H9 (cell line): Measurements from ENCODE around the gene PPP1R27. TPM values are rescaled to one million over a fixed set of nuclear protein-coding genes. Genes with fewer than 3 reads are reported as not detected.

Experiments
- DNase-seq: peaks from one replicate; pipeline ENCODE4 v3.0.0-alpha.2; 2017
- H2AFZ ChIP-seq: one replicate; pipeline ENCODE4 v1.6.1; 2013; ENCODE audit warnings: mild to moderate bottlenecking, low read length, control low read depth, moderate library complexity
- H2AK5ac ChIP-seq: 2 replicates; pipeline ENCODE4 v1.6.1; 2013; ENCODE audit warnings: low read length, control low read depth, mixed read lengths; ENCODE audit not compliant: insufficient read length
- H2BK120ac ChIP-seq: one replicate; pipeline ENCODE4 v1.6.1; 2013; ENCODE audit warnings: low read depth, mild to moderate bottlenecking, low read length, control low read depth, inconsistent platforms; ENCODE audit not compliant: poor library complexity, severe bottlenecking
- H2BK12ac ChIP-seq: 2 replicates; pipeline ENCODE4 v1.6.1; 2013; ENCODE audit warnings: low read length, control low read depth, mixed read lengths, low read depth; ENCODE audit not compliant: insufficient read length
- H2BK15ac ChIP-seq: 2 replicates; pipeline ENCODE4 v1.6.1; 2013; ENCODE audit warnings: low read depth, low read length, control low read depth
- H2BK20ac ChIP-seq: one replicate; pipeline ENCODE4 v1.6.1; 2013; ENCODE audit warnings: low read depth, mild to moderate bottlenecking, low read length, control low read depth, inconsistent platforms; ENCODE audit not compliant: poor library complexity, severe bottlenecking
- H2BK5ac ChIP-seq: 2 replicates; pipeline ENCODE4 v1.6.1; 2013; ENCODE audit warnings: low read length, control low read depth, mixed read lengths; ENCODE audit not compliant: insufficient read length
- H3K14ac ChIP-seq: 2 replicates; pipeline ENCODE4 v1.6.1; 2013; ENCODE audit warnings: low read length, control low read depth; ENCODE audit not compliant: insufficient read depth
- H3K18ac ChIP-seq: 2 replicates; pipeline ENCODE4 v1.6.1; 2013; ENCODE audit warnings: low read depth, mild to moderate bottlenecking, mixed read lengths, low read length, control low read depth; ENCODE audit not compliant: insufficient read length
- H3K23ac ChIP-seq: 2 replicates; pipeline ENCODE4 v1.6.1; 2013; ENCODE audit warnings: low read length, control low read depth, mixed read lengths, low read depth; ENCODE audit not compliant: insufficient read length
- H3K23me2 ChIP-seq: 2 replicates; pipeline ENCODE4 v1.6.1; 2013; ENCODE audit warnings: low read depth, mild to moderate bottlenecking, mixed read lengths, low read length, control low read depth; ENCODE audit not compliant: insufficient read length, poor library complexity, severe bottlenecking
- H3K27ac ChIP-seq: 2 replicates; pipeline ENCODE4 v1.5.1; 2013; ENCODE audit warnings: low read length, control low read depth, mixed read lengths, low read depth; ENCODE audit not compliant: insufficient read length
- H3K27me3 ChIP-seq: 2 replicates; pipeline ENCODE4 v1.6.1; 2013; ENCODE audit warnings: low read length, control low read depth, inconsistent platforms; ENCODE audit not compliant: insufficient read depth
- H3K4ac ChIP-seq: 2 replicates; pipeline ENCODE4 v1.6.1; 2013; ENCODE audit warnings: low read depth, mild to moderate bottlenecking, control low read depth, inconsistent platforms, low read length, moderate library complexity
- H3K4me1 ChIP-seq: 2 replicates; pipeline ENCODE4 v1.6.1; 2013; ENCODE audit warnings: low read length, control low read depth, inconsistent platforms; ENCODE audit not compliant: insufficient read depth
- H3K4me2 ChIP-seq: 2 replicates; pipeline ENCODE4 v1.6.1; 2013; ENCODE audit warnings: low read length, control low read depth, mixed read lengths; ENCODE audit not compliant: insufficient read length, insufficient read depth
- H3K56ac ChIP-seq: 2 replicates; pipeline ENCODE4 v1.6.1; 2013; ENCODE audit warnings: low read depth, mild to moderate bottlenecking, mixed read lengths, low read length, control low read depth; ENCODE audit not compliant: insufficient read length
- H3K79me1 ChIP-seq: 2 replicates; pipeline ENCODE4 v1.6.1; 2013; ENCODE audit warnings: low read depth, mild to moderate bottlenecking, moderate library complexity, low read length, control low read depth, inconsistent platforms; ENCODE audit not compliant: insufficient read depth, poor library complexity, severe bottlenecking
- H3K79me2 ChIP-seq: 2 replicates; pipeline ENCODE4 v1.6.1; 2013; ENCODE audit warnings: low read length, control low read depth, inconsistent platforms; ENCODE audit not compliant: insufficient read depth
- H3K9ac ChIP-seq: 2 replicates; pipeline ENCODE4 v1.6.1; 2013; ENCODE audit warnings: low read length, control low read depth, mixed read lengths; ENCODE audit not compliant: insufficient read length; ENCODE audit errors: extremely low read depth
- H3K9me3 ChIP-seq: one replicate; pipeline ENCODE4 v1.6.1; 2013; ENCODE audit warnings: low read depth, low read length, inconsistent platforms; ENCODE audit not compliant: control insufficient read depth
- H3T11ph ChIP-seq: one replicate; pipeline ENCODE4 v1.6.1; 2013; ENCODE audit warnings: mild to moderate bottlenecking, low read length, control low read depth, inconsistent platforms
- H4K20me1 ChIP-seq: one replicate; pipeline ENCODE4 v1.6.1; 2013; ENCODE audit not compliant: control insufficient read depth, insufficient read length, insufficient read depth
- H4K5ac ChIP-seq: 2 replicates; pipeline ENCODE4 v1.6.1; 2013; ENCODE audit warnings: low read depth, mild to moderate bottlenecking, mixed read lengths, low read length, control low read depth; ENCODE audit not compliant: insufficient read length
- H4K8ac ChIP-seq: replicated peaks from 2 replicates; pipeline ENCODE4 v1.6.1; 2013; ENCODE audit warnings: low read length, control low read depth, mixed read lengths, low read depth; ENCODE audit not compliant: insufficient read length
- H4K91ac ChIP-seq: 2 replicates; pipeline ENCODE4 v1.6.1; 2013; ENCODE audit warnings: low read depth, mild to moderate bottlenecking, moderate library complexity, mixed read lengths, low read length, control low read depth; ENCODE audit not compliant: insufficient read length
- H3K27ac Mint-ChIP-seq, 3 experiments: 2 replicates in 2 of 3; 3 replicates in 1 of 3; pipeline ENCODE4 v1.8.0; 2020 to 2021; ENCODE audit warnings: mixed read lengths in 3 of 3, mild to moderate bottlenecking in 1 of 3, moderate library complexity in 1 of 3
- H3K27me3 Mint-ChIP-seq: 2 replicates; pipeline ENCODE4 v1.8.0; 2021; ENCODE audit warnings: low read depth, mild to moderate bottlenecking, moderate library complexity, mixed read lengths
- H3K36me3 Mint-ChIP-seq, 3 experiments: 2 replicates in 2 of 3; 3 replicates in 1 of 3; pipeline ENCODE4 v1.8.0; 2020 to 2021; ENCODE audit warnings: low read depth in 3 of 3, mixed read lengths in 3 of 3; ENCODE audit not compliant: insufficient read depth in 1 of 3
- H3K4me1 Mint-ChIP-seq, 2 experiments: 2 replicates each; pipeline ENCODE4 v1.8.0; 2020; ENCODE audit warnings: mixed read lengths in 2 of 2
- H3K4me3 Mint-ChIP-seq, 2 experiments: 2 replicates in 1 of 2; 3 replicates in 1 of 2; pipeline ENCODE4 v1.8.0; 2020 to 2021; ENCODE audit warnings: mild to moderate bottlenecking in 2 of 2, mixed read lengths in 2 of 2, moderate library complexity in 1 of 2
- H3K9me3 Mint-ChIP-seq, 2 experiments: 2 replicates in 1 of 2; 3 replicates in 1 of 2; pipeline ENCODE4 v1.8.0; 2020; ENCODE audit warnings: mild to moderate bottlenecking in 2 of 2, mixed read lengths in 2 of 2, moderate library complexity in 1 of 2
- WGBS: extraction: QIAGEN DNeasy Blood & Tissue Kit; methylation state at CpG from one replicate; pipeline ENCODE4 v1.1.7; 2013; ENCODE audit warnings: missing lambda C conversion rate, low lambda C conversion rate, mixed read lengths; ENCODE audit not compliant: insufficient read length; ENCODE audit errors: extremely low coverage; 5-methylcytosine and 5-hydroxymethylcytosine counted together
- total RNA-seq: library from RNA; stranded (reverse); gene quantifications from 2 replicates; pipeline ENCODE4 v1.2.1, GENCODE V29; 2021
- TF ChIP-seq, protein P1 (sequence below): fragments of 200-600 bp; sonication (generic); conservative IDR thresholded peaks from 3 replicates; pipeline ENCODE4 v1.8.0; 2021; ENCODE audit warnings: antibody characterized with exemption, mild to moderate bottlenecking

PPP1R27 gene
- total RNA-seq, 1 experiment from 2014 or later: 0.22 TPM

DNA sequence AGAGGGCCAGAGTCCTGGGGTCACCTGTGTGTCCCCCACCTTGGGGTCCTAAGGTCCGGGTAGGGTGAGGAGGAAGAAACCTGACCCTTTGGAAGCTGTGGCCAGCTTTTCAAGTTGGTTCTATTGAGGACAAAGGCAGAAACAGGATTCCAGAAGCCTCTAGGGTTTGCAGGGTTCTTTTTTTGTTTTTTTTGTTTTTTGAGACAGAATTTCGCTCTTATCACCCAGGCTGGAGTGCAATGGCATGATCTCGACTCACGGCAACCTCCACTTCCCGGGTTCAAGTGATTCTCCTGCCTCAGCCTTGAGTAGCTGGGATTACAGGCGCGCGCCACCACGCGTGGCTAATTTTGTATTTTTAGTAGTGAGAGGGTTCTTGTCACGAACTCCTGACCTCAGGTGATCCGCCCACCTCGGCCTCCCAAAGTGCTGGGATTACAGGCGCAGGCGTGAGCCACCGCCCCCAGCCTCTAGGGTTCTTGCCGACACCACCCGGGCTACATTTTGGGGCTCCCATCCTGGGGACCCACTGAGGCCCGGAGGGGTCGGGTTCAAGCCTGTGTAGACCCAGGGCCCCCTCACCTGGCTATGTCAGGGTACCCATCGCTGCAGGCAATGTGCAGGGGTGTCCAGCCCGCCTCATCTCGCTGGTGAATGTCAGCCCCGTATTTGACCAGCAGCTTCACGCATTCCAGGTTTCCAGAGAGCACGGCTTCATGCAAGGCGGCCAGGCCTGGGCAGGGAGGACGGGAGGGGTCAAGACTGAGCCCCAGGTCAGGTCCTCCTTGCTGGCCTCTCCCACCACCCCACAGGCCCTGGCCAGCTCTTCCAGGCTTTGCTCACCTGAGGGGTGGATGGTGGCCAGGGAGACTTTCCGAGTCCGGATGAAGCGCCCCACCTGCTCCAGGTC, 674 bp downstream of the PPP1R27 start:
- H3K9me3 ChIP-seq: no peaks in the 10 kb centered on the region

More for the DNA sequence above, 674 bp downstream of the PPP1R27 start:
- Histone ChIP-seq H2BK12ac (no peak overlapping the region), H3K23me2 (peaks cover 17% of the 10 kb centered on the region), H2AFZ (no peak overlapping the region), H3K4me1 (no peaks in the 10 kb centered on the region; the same call in 1 of the 2 replicates), H3K79me1 (peaks cover 7% of the 10 kb centered on the region), H2BK120ac (no peak overlapping the region), H2BK5ac (no peak overlapping the region), H3K23ac (no peak overlapping the region), H4K8ac (peak overlapping the region; percentile 56), H3K18ac (peak overlapping the region; percentile 96), H3K4me2 (peak overlapping the region; percentile 75), H3K27me3 (no peaks in the 10 kb centered on the region), H3K4ac (peak overlapping the region; percentile 2; the same call in 1 of the 2 replicates), H4K91ac (no peak overlapping the region), H2BK15ac (no peak overlapping the region), H4K5ac (no peak overlapping the region), H3T11ph (no peak overlapping the region), H3K9ac (peak overlapping the region; percentile 98), H3K56ac (no peak overlapping the region), H3K79me2 (peaks cover 5% of the 10 kb centered on the region; the same call in 1 of the 2 replicates), H3K27ac (no peak overlapping the region), H4K20me1 (no peaks in the 10 kb centered on the region), H2BK20ac (no peak overlapping the region), H2AK5ac (no peak overlapping the region), H3K14ac (peak overlapping the region; percentile 95)
- H3K36me3 Mint-ChIP-seq: peaks cover 0 to 6% (median 0%) of the 10 kb centered on the region in 3 experiments; a peak in 4 of 7 replicates
- TF ChIP-seq, protein P1, sequence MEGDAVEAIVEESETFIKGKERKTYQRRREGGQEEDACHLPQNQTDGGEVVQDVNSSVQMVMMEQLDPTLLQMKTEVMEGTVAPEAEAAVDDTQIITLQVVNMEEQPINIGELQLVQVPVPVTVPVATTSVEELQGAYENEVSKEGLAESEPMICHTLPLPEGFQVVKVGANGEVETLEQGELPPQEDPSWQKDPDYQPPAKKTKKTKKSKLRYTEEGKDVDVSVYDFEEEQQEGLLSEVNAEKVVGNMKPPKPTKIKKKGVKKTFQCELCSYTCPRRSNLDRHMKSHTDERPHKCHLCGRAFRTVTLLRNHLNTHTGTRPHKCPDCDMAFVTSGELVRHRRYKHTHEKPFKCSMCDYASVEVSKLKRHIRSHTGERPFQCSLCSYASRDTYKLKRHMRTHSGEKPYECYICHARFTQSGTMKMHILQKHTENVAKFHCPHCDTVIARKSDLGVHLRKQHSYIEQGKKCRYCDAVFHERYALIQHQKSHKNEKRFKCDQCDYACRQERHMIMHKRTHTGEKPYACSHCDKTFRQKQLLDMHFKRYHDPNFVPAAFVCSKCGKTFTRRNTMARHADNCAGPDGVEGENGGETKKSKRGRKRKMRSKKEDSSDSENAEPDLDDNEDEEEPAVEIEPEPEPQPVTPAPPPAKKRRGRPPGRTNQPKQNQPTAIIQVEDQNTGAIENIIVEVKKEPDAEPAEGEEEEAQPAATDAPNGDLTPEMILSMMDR: no peak
- WGBS: no CpG with 5 or more reads among the region's 31 CpGs
- peaks cover 11 to 14% of the 10 kb centered on the region in 2 experiments for H3K4me1 Mint-ChIP-seq
- peak overlapping the region; percentile 87 to 94 for H3K4me3 Mint-ChIP-seq
- no peak for DNase-seq
- H3K9me3 Mint-ChIP-seq: no peaks in the 10 kb centered on the region
- peak overlapping the region; percentile 83 to 96 (median 84); a peak in 4 of 7 replicates for H3K27ac Mint-ChIP-seq
- no peaks in the 10 kb centered on the region; the same call in 1 of the 2 replicates for H3K27me3 Mint-ChIP-seq
